IMR-90 (cell line): ENCODE measurements around the gene IL1A. TPM values are rescaled to one million over a fixed set of nuclear protein-coding genes. Genes with fewer than 3 reads are reported as not detected.

Experiments
- ATAC-seq: fragments of 200-7000 bp; cut with Tn5 transposase; 2 replicates; pipeline ENCODE4 v1.9.1; 2020; ENCODE audit warnings: low read depth, mild to moderate bottlenecking, moderate library complexity
- BruUV-seq: library from RNA; stranded (reverse); fragments of 400-500 nt; replicated peaks from 2 replicates; lab custom pipeline; 2021; lab: Mats Ljungman, UMichigan
- CTCF ChIA-PET: fragments of 300-600 bp; formaldehyde crosslinking; extraction: SDS; loops from one replicate; lab custom pipeline; 2021; ENCODE audit warnings: antibody characterized with exemption; lab: Yijun Ruan, JAX
- POLR2A ChIA-PET: fragments of 300-600 bp; sonication (Branson Sonifier 250); formaldehyde crosslinking; loops from one replicate; lab custom pipeline; 2022; ENCODE audit warnings: antibody characterized with exemption; ENCODE audit not compliant: unreplicated experiment; lab: Charles Lee
- DNase-seq: peaks from one replicate; pipeline ENCODE4 v3.0.0; 2013
- H2AFZ ChIP-seq: replicated peaks from 2 replicates; pipeline ENCODE3; 2013; ENCODE audit warnings: low read length, mild to moderate bottlenecking; ENCODE audit not compliant: poor library complexity
- H2AK5ac ChIP-seq: 2 replicates; pipeline ENCODE4 v1.6.1; 2013; ENCODE audit warnings: low read depth, low read length, inconsistent platforms
- H2AK9ac ChIP-seq: replicated peaks from 2 replicates; pipeline ENCODE3; 2013; ENCODE audit warnings: mild to moderate bottlenecking, low read depth, low read length, moderate library complexity; ENCODE audit not compliant: poor library complexity
- H2BK120ac ChIP-seq: 2 replicates; pipeline ENCODE4 v1.6.1; 2013; ENCODE audit warnings: low read depth, low read length, inconsistent platforms
- H2BK15ac ChIP-seq: 3 replicates; pipeline ENCODE4 v1.6.1; 2013; ENCODE audit warnings: low read depth, low read length, inconsistent platforms
- H2BK20ac ChIP-seq: 2 replicates; pipeline ENCODE4 v1.6.1; 2013; ENCODE audit warnings: low read depth, mild to moderate bottlenecking, inconsistent platforms, low read length, moderate library complexity
- H2BK5ac ChIP-seq: 2 replicates; pipeline ENCODE4 v1.6.1; 2013; ENCODE audit warnings: mild to moderate bottlenecking, low read depth, low read length, inconsistent platforms; ENCODE audit not compliant: poor library complexity, severe bottlenecking
- H3K14ac ChIP-seq: replicated peaks from 2 replicates; pipeline ENCODE4 v1.6.1; 2013; ENCODE audit warnings: low read depth, low read length, inconsistent platforms
- H3K18ac ChIP-seq: 2 replicates; pipeline ENCODE4 v1.6.1; 2013; ENCODE audit warnings: low read depth, low read length, control low read depth
- H3K23ac ChIP-seq: 2 replicates; pipeline ENCODE4 v1.6.1; 2013; ENCODE audit warnings: low read depth, low read length, inconsistent platforms
- H3K27ac ChIP-seq: 2 replicates; pipeline ENCODE4 v1.5.1; 2013; ENCODE audit warnings: mild to moderate bottlenecking, control low read depth, low read length; ENCODE audit not compliant: insufficient read depth
- H3K27me3 ChIP-seq: 2 replicates; pipeline ENCODE4 v1.6.1; 2013; ENCODE audit warnings: low read length; ENCODE audit not compliant: control insufficient read depth, insufficient read depth
- H3K36me3 ChIP-seq: 2 replicates; pipeline ENCODE4 v1.6.1; 2013; ENCODE audit warnings: low read length, mixed read lengths; ENCODE audit not compliant: control insufficient read depth, insufficient read depth
- H3K4ac ChIP-seq: 2 replicates; pipeline ENCODE4 v1.6.1; 2013; ENCODE audit warnings: low read depth, low read length, inconsistent platforms
- H3K4me1 ChIP-seq: 2 replicates; pipeline ENCODE4 v1.6.1; 2013; ENCODE audit warnings: low read length, mixed read lengths; ENCODE audit not compliant: control insufficient read depth, insufficient read depth
- H3K4me2 ChIP-seq: 2 replicates; pipeline ENCODE4 v1.6.1; 2013; ENCODE audit warnings: low read depth, mild to moderate bottlenecking, control low read depth, low read length, moderate library complexity
- H3K4me3 ChIP-seq: 2 replicates; pipeline ENCODE4 v1.5.1; 2013; ENCODE audit warnings: low read depth, mild to moderate bottlenecking, control low read depth, low read length, moderate library complexity; ENCODE audit not compliant: insufficient read depth
- H3K56ac ChIP-seq: 2 replicates; pipeline ENCODE4 v1.6.1; 2013; ENCODE audit warnings: low read length, inconsistent platforms; ENCODE audit not compliant: insufficient read depth; ENCODE audit errors: extremely low read depth
- H3K79me1 ChIP-seq, 2 experiments: 2 replicates each; pipeline ENCODE4 v1.6.1; 2013; ENCODE audit warnings: low read length in 2 of 2, inconsistent platforms in 1 of 2, low read depth in 1 of 2
- H3K9ac ChIP-seq: 2 replicates; pipeline ENCODE4 v1.6.1; 2013; ENCODE audit warnings: low read depth, low read length, control low read depth
- H3K9me1 ChIP-seq: 2 replicates; pipeline ENCODE4 v1.6.1; 2013; ENCODE audit warnings: low read length, inconsistent platforms; ENCODE audit not compliant: insufficient read depth
- H3K9me3 ChIP-seq: 2 replicates; pipeline ENCODE4 v1.6.1; 2013; ENCODE audit warnings: low read length; ENCODE audit not compliant: control insufficient read depth, insufficient read depth
- H4K20me1 ChIP-seq: 2 replicates; pipeline ENCODE4 v1.6.1; 2013; ENCODE audit warnings: low read length, inconsistent platforms; ENCODE audit not compliant: insufficient read depth
- H4K5ac ChIP-seq: 2 replicates; pipeline ENCODE4 v1.6.1; 2013; ENCODE audit warnings: mild to moderate bottlenecking, low read depth, low read length, control low read depth
- H4K8ac ChIP-seq, 2 experiments: 2 replicates each; pipeline ENCODE4 v1.6.1; 2013; ENCODE audit warnings: low read depth in 2 of 2, low read length in 2 of 2, control low read depth in 1 of 2, inconsistent platforms in 1 of 2
- H4K91ac ChIP-seq: 2 replicates; pipeline ENCODE4 v1.6.1; 2013; ENCODE audit warnings: low read depth, low read length, inconsistent platforms; ENCODE audit not compliant: insufficient read depth
- CEBPB ChIP-seq: IDR thresholded peaks from 2 replicates; pipeline ENCODE4 v1.6.1; 2012; ENCODE audit warnings: low read depth, low read length, improper control_type of control experiment
- CHD1 ChIP-seq: IDR thresholded peaks from 2 replicates; pipeline ENCODE4 v1.6.1; 2012; ENCODE audit warnings: low read depth, low read length, improper control_type of control experiment
- FOS ChIP-seq: fragments of 150-350 bp; IDR thresholded peaks from 2 replicates; pipeline ENCODE4 v1.6.1; 2016; ENCODE audit warnings: low read depth, low read length
- MAFK ChIP-seq: IDR thresholded peaks from 2 replicates; pipeline ENCODE4 v1.6.1; 2012; ENCODE audit warnings: low read depth, low read length, improper control_type of control experiment
- POLR2A ChIP-seq: IDR thresholded peaks from 2 replicates; pipeline ENCODE4 v1.6.1; 2012; ENCODE audit warnings: mild to moderate bottlenecking, low read depth, low read length
- RCOR1 ChIP-seq: IDR thresholded peaks from 2 replicates; pipeline ENCODE4 v1.6.1; 2012; ENCODE audit warnings: mild to moderate bottlenecking, low read length, improper control_type of control experiment; ENCODE audit not compliant: insufficient replicate concordance
- RFX5 ChIP-seq: IDR thresholded peaks from 2 replicates; pipeline ENCODE4 v1.8.0; 2012; ENCODE audit warnings: low read depth, mild to moderate bottlenecking, low read length, moderate library complexity
- dilution Hi-C: fragments of 300-500 bp; cut with HindIII; formaldehyde crosslinking; loops from one replicate; pipeline ENCODE4 v1.14.3; 2018; ENCODE audit warnings: low sequenced_read_pairs; ENCODE audit not compliant: unreplicated experiment
- in situ Hi-C: fragments of 300-500 bp; cut with MboI; formaldehyde crosslinking; loops from 3 replicates; pipeline ENCODE4 v1.14.3; 2019; ENCODE audit warnings: low sequenced_read_pairs, inconsistent platforms, mixed read lengths
- intact Hi-C: fragments of 100-400 bp; cut with micrococcal nuclease; formaldehyde crosslinking; loops from 2 replicates; pipeline ENCODE4 v1.10.0; 2022
- polyA plus RNA-seq, 3 experiments: library from polyadenylated mRNA; depleted of rRNA; stranded (reverse); fragments of >200 nt; gene quantifications; 2 replicates each; pipeline ENCODE4 v1.2.3, GENCODE V29; 2012; ENCODE audit warnings: low replicate concordance in 1 of 3
- total RNA-seq: library from RNA; depleted of rRNA; stranded (reverse); fragments of >200 nt; gene quantifications from 2 replicates; pipeline ENCODE4 v1.2.3, GENCODE V29; 2012
- TF ChIP-seq, protein P1 (sequence below): conservative IDR thresholded peaks from 2 replicates; pipeline ENCODE4 v1.5.1; 2012; ENCODE audit warnings: mild to moderate bottlenecking, low read depth, low read length, improper control_type of control experiment
- TF ChIP-seq, protein P2 (sequence below): fragments of 150-350 bp; IDR thresholded peaks from 2 replicates; pipeline ENCODE4 v1.6.1; 2016; ENCODE audit warnings: low read depth, mild to moderate bottlenecking, low read length, moderate library complexity, borderline replicate concordance
- TF ChIP-seq, protein P3 (sequence below): fragments of 150-350 bp; IDR thresholded peaks from 2 replicates; pipeline ENCODE4 v1.6.1; 2017; ENCODE audit warnings: mild to moderate bottlenecking, antibody characterized with exemption, low read length, low read depth

IL1A gene
- total and polyA plus RNA-seq, 2 of the 4 experiments (the other 2 are of a cell fraction): 0.48 to 1.1 TPM

DNA sequence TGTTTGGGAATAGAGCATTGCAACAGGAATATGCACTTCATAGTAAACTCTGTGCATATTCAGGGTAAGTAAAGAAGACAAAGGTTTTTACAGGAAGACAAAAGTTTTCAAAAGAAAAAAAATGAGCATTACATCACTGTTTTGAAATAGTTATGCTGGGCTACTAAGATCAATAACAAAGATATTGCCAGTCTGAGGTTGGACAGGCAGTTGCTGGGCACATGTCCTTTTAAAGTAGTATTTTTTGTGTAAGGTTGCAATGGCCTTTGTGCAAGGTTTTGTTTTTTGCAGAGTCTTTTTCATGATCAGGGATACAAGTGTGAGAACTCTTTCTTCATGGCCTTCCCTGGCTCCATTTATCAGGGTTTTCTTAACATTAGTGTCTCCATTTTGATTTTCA lies 36.0 kb upstream of the IL1A start:
- TF ChIP-seq RFX5 (no peak), CHD1 (no peak), RCOR1 (no peak), POLR2A (no peak), FOS (no peak), CEBPB (no peak), MAFK (no peak)
- TF ChIP-seq, protein P1, sequence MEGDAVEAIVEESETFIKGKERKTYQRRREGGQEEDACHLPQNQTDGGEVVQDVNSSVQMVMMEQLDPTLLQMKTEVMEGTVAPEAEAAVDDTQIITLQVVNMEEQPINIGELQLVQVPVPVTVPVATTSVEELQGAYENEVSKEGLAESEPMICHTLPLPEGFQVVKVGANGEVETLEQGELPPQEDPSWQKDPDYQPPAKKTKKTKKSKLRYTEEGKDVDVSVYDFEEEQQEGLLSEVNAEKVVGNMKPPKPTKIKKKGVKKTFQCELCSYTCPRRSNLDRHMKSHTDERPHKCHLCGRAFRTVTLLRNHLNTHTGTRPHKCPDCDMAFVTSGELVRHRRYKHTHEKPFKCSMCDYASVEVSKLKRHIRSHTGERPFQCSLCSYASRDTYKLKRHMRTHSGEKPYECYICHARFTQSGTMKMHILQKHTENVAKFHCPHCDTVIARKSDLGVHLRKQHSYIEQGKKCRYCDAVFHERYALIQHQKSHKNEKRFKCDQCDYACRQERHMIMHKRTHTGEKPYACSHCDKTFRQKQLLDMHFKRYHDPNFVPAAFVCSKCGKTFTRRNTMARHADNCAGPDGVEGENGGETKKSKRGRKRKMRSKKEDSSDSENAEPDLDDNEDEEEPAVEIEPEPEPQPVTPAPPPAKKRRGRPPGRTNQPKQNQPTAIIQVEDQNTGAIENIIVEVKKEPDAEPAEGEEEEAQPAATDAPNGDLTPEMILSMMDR: no peak
- TF ChIP-seq, protein P2, sequence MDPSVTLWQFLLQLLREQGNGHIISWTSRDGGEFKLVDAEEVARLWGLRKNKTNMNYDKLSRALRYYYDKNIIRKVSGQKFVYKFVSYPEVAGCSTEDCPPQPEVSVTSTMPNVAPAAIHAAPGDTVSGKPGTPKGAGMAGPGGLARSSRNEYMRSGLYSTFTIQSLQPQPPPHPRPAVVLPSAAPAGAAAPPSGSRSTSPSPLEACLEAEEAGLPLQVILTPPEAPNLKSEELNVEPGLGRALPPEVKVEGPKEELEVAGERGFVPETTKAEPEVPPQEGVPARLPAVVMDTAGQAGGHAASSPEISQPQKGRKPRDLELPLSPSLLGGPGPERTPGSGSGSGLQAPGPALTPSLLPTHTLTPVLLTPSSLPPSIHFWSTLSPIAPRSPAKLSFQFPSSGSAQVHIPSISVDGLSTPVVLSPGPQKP: no peak
- TF ChIP-seq, protein P3, sequence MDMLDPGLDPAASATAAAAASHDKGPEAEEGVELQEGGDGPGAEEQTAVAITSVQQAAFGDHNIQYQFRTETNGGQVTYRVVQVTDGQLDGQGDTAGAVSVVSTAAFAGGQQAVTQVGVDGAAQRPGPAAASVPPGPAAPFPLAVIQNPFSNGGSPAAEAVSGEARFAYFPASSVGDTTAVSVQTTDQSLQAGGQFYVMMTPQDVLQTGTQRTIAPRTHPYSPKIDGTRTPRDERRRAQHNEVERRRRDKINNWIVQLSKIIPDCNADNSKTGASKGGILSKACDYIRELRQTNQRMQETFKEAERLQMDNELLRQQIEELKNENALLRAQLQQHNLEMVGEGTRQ: no peak
- Histone ChIP-seq H2AK5ac (no peak overlapping the region), H3K56ac (no peak overlapping the region), H3K9me1 (peaks cover 3% of the 10 kb centered on the region), H4K91ac (no peak overlapping the region), H3K36me3 (no peaks in the 10 kb centered on the region), H2AK9ac (no peak overlapping the region), H3K79me1 (no peaks in the 10 kb centered on the region), H2AFZ (no peak overlapping the region), H3K9ac (no peak overlapping the region), H2BK20ac (no peak overlapping the region), H3K23ac (no peak overlapping the region), H4K8ac (no peak overlapping the region), H3K27ac (no peak overlapping the region), H4K5ac (no peak overlapping the region), H3K18ac (no peak overlapping the region), H3K27me3 (no peaks in the 10 kb centered on the region), H4K20me1 (no peaks in the 10 kb centered on the region), H2BK15ac (no peak overlapping the region), H2BK5ac (no peak overlapping the region), H3K4ac (no peak overlapping the region), H3K4me1 (peaks cover 10% of the 10 kb centered on the region), H3K14ac (no peak overlapping the region), H2BK120ac (no peak overlapping the region), H3K9me3 (0 out of 2 replicates have a peak, but pooled peaks cover 1% of the 10 kb centered on the region), H3K4me3 (no peak overlapping the region), H3K4me2 (no peak overlapping the region)
- dilution Hi-C loops: no loop called here
- intact Hi-C loops: no loop called here
- ATAC-seq (no peak), DNase-seq (no peak)
- in situ Hi-C loops: no loop called here
- no TSS peak for BruUV-seq
- ChIA-PET CTCF (no interaction called here), POLR2A (no interaction called here)
